ENCODE measurements around the gene TMC6. TPM values are rescaled to one million over a fixed set of nuclear protein-coding genes. Genes with fewer than 3 reads are reported as not detected.

TMC6 gene
- total RNA-seq, 2 experiments from 2014 or later = 124 to 258 TPM

DNA sequence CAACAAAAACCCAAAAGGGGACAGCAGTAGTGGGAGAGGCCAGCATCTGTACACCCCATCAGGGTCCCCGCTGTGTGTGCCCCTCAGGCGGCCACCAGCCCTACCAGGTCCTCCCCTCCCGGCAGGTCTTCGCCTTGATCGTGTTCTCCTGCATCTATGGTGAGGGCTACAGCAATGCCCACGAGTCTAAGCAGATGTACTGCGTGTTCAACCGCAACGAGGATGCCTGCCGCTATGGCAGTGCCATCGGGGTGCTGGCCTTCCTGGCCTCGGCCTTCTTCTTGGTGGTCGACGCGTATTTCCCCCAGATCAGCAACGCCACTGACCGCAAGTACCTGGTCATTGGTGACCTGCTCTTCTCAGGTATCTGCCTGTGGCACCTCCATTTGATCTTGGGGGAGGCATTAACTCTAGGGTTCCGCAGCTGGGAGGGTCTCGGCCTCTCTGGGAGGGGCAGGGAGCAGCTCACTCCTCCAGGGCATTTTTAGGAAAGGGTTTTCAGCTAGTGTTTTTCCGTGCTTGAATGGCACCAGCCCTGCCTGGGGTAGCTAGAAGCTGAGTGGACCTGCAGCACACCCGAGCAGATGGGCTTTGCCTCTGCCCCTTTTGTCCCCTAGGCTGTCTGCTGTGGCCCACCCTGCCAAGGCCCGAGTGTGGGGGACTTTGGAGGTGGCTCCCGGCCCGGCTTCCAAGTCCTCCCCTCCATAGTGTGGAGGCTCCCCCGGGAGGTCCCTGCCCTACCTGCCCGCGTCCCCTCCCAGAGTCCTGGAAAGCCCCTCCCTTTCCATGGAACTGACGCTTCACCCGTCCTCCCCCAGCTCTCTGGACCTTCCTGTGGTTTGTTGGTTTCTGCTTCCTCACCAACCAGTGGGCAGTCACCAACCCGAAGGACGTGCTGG lies 42.4 kb upstream of the TMC6 start:
- Histone ChIP-seq H3K9me3 (ENCODE audit: low read length) (no peaks in the 10 kb centered on the region), H2AFZ (ENCODE audit: low read length) (no peak overlapping the region), H3K27ac (ENCODE audit: low read depth, low read length, poor library complexity, severe bottlenecking) (no peak overlapping the region), H3K4me1 (ENCODE audit: insufficient read depth, low read length, poor library complexity, severe bottlenecking) (peaks cover 69% of the 10 kb centered on the region), H4K20me1 (ENCODE audit: insufficient read depth, low read length) (no peaks in the 10 kb centered on the region), H3K36me3 (ENCODE audit: insufficient read depth, low read length) (peaks cover 29% of the 10 kb centered on the region), H3K9me2 (ENCODE audit: insufficient read depth, low read length) (no peaks in the 10 kb centered on the region), H3K4me3 (ENCODE audit: low read depth, low read length, poor library complexity, severe bottlenecking) (no peak overlapping the region), H3K4me2 (ENCODE audit: low read length) (no peak overlapping the region), H3K79me2 (ENCODE audit: insufficient read depth, low read depth, low read length) (no peaks in the 10 kb centered on the region)
- TF ChIP-seq CTCF (conservative IDR thresholded peaks at IDR 0.05; ENCODE audit: low read length) (no peak), EZH2phosphoT487 (IDR thresholded peaks at IDR 0.05; ENCODE audit: borderline replicate concordance, low read depth, low read length) (no peak)
- DNase-seq (ENCODE audit: low spot score) = no peak
- ChIA-PET POLR2A (no interaction called here), CTCF (ENCODE audit: unreplicated experiment) (no interaction called here)
- intact Hi-C loops (cut with micrococcal nuclease; ENCODE audit: unreplicated experiment) = no loop called here
- no TSS peak for BruUV-seq (replicated peaks)

DNA sequence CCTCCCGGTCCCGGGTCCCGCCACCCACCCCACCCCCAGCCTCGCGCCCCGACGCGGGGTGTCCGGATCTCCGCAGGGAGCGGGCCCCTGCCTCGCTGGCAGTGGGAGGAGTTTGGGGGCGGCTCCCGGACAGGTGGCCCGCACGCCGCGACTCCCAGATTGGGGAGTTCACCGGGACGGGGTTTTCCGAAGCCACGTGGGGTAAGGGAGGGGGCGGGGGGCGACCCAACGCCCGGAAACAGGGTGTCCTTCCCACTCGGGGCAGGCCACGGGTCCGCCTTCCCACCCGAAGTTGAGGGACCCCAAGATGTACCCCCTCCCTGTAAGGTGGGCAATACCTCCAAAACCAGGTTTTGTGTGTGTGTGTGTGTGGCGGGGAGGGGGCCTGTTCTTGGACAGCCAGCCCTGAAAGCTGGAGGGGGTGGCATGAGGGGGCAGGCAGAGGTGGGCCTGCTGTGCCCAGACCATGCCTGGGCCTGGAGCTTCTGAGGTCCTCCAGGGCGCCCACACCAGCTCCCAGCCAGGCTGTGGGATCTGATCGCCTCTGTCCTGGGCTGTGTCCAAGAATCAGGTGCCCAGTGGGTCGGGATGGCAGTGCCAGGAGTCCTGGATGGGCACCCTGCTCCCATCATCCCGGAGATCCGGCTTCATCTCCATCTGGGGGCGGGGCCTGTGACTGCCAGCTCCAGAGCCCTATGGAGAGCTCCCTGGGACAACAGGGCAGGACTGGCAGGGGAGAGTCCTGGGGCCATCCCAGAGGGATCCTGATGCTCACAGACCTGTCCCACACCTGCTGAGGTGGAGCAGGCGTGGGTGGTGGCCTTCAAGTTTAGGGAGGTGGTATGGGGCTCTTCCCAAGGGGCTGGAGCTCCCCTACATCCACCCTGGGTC lies 40.6 kb upstream of the TMC6 start:
- H3K4me1 ChIP-seq (ENCODE audit: insufficient read depth, low read length, poor library complexity, severe bottlenecking) = peaks cover 61% of the 10 kb centered on the region
- no peak overlapping the region for H3K27ac ChIP-seq (ENCODE audit: low read depth, low read length, poor library complexity, severe bottlenecking)
- H3K9me3 ChIP-seq (ENCODE audit: low read length) = no peaks in the 10 kb centered on the region
- H3K4me2 ChIP-seq (ENCODE audit: low read length) = peak overlapping the region; percentile 92
- TF ChIP-seq EZH2phosphoT487 (IDR thresholded peaks at IDR 0.05; ENCODE audit: borderline replicate concordance, low read depth, low read length) (no peak), CTCF (conservative IDR thresholded peaks at IDR 0.05; ENCODE audit: low read length) (no peak)
- H3K9me2 ChIP-seq (ENCODE audit: insufficient read depth, low read length) = no peaks in the 10 kb centered on the region
- intact Hi-C loops (cut with micrococcal nuclease; ENCODE audit: unreplicated experiment) = loop anchor here (2.0 kb wide), 1 partner anchor 16 kb away; no protein-coding TSS in a partner anchor
- ChIA-PET POLR2A (interaction anchor here (0.8 kb wide), 1 partner anchor 41 kb away, joined by 3 read pairs; no protein-coding TSS in a partner anchor), CTCF (ENCODE audit: unreplicated experiment) (interaction anchor here (0.5 to 0.8 kb wide), 2 partner anchors 9 to 26 kb away, joined by 3 to 5 read pairs; no protein-coding TSS in a partner anchor)
- peak overlapping the region; percentile 12; the same call in 1 of the 2 replicates for H2AFZ ChIP-seq (ENCODE audit: low read length)
- peak; percentile 51 for DNase-seq (ENCODE audit: low spot score)
- H3K79me2 ChIP-seq (ENCODE audit: insufficient read depth, low read depth, low read length) = no peaks in the 10 kb centered on the region
- peak overlapping the region; percentile 75 for H3K4me3 ChIP-seq (ENCODE audit: low read depth, low read length, poor library complexity, severe bottlenecking)
- peaks cover 16% of the 10 kb centered on the region for H3K36me3 ChIP-seq (ENCODE audit: insufficient read depth, low read length)
- H4K20me1 ChIP-seq (ENCODE audit: insufficient read depth, low read length) = no peaks in the 10 kb centered on the region
- no TSS peak for BruUV-seq (replicated peaks)

All from OCI-LY7 (cell line).